ENCODE data around the gene MBNL1. TPM values are rescaled to one million over a fixed set of nuclear protein-coding genes. Genes with fewer than 3 reads are reported as not detected.

MBNL1 gene
- polyA plus RNA-seq, 1 donor from 2014 or later: 200 TPM

GRCh38 chr3:152376351-152377183 lies 107.8 kb downstream of the MBNL1 start:
- peaks cover 34 to 60% (median 46%) of the 10 kb centered on the region in 3 donors for H3K4me1 Mint-ChIP-seq
- H3K4me3 Mint-ChIP-seq: peak overlapping the region; percentile 18 to 74 (median 54)
- H3K27ac Mint-ChIP-seq: peak overlapping the region; percentile 70 to 97 (median 81)
- peaks cover 0 to 3% (median 0%) of the 10 kb centered on the region in 3 donors for H3K9me3 Mint-ChIP-seq
- H3K36me3 Mint-ChIP-seq: peaks cover 5% of the 10 kb centered on the region
- H3K27me3 Mint-ChIP-seq: no peaks in the 10 kb centered on the region

GRCh38 chr3:152377184-152377570 lies 108.4 kb downstream of the MBNL1 start:
- peak overlapping the region; percentile 70 to 97 (median 81) for H3K27ac Mint-ChIP-seq
- H3K36me3 Mint-ChIP-seq: peaks cover 5% of the 10 kb centered on the region
- H3K4me3 Mint-ChIP-seq: peak overlapping the region; percentile 18 to 74 (median 36)
- H3K9me3 Mint-ChIP-seq: peaks cover 0 to 3% (median 0%) of the 10 kb centered on the region in 3 donors
- H3K27me3 Mint-ChIP-seq: no peaks in the 10 kb centered on the region
- H3K4me1 Mint-ChIP-seq: peaks cover 30 to 59% (median 51%) of the 10 kb centered on the region in 3 donors

GRCh38 chr3:152379415-152380042 lies 110.8 kb downstream of the MBNL1 start:
- H3K27ac Mint-ChIP-seq: peak overlapping the region in 2 of 3 donors; percentile 38 to 76
- peaks cover 0 to under 1% (median 0%) of the 10 kb centered on the region in 3 donors for H3K9me3 Mint-ChIP-seq
- no peaks in the 10 kb centered on the region for H3K27me3 Mint-ChIP-seq
- H3K4me3 Mint-ChIP-seq: no peak overlapping the region
- H3K4me1 Mint-ChIP-seq: peaks cover 40 to 66% (median 64%) of the 10 kb centered on the region in 3 donors
- H3K36me3 Mint-ChIP-seq: peaks cover 4% of the 10 kb centered on the region

GRCh38 chr3:152380043-152380442 lies 111.3 kb downstream of the MBNL1 start:
- Mint-ChIP-seq H3K36me3 (peaks cover 2% of the 10 kb centered on the region), H3K4me3 (peak overlapping the region in 3 of 4 donors; percentile 19 to 66 (median 24)), H3K27me3 (no peaks in the 10 kb centered on the region), H3K27ac (peak overlapping the region; percentile 30 to 74 (median 38)), H3K9me3 (no peaks in the 10 kb centered on the region), H3K4me1 (peaks cover 38 to 62% (median 62%) of the 10 kb centered on the region in 3 donors)

- Mint-ChIP-seq H3K36me3 (peaks cover 2% of the 10 kb centered on the region), H3K4me1 (peaks cover 37 to 60% (median 52%) of the 10 kb centered on the region in 3 donors), H3K4me3 (peak overlapping the region in 3 of 4 donors; percentile 18 to 88 (median 83)), H3K27me3 (no peaks in the 10 kb centered on the region), H3K27ac (peak overlapping the region in 2 of 3 donors; percentile 40 to 90), H3K9me3 (no peaks in the 10 kb centered on the region)
Observed at GRCh38 chr3:152381881-152382295, 113.2 kb downstream of the MBNL1 start.

GRCh38 chr3:152382312-152383135 lies 113.8 kb downstream of the MBNL1 start:
- H3K4me1 Mint-ChIP-seq: peaks cover 41 to 56% (median 50%) of the 10 kb centered on the region in 3 donors
- no peaks in the 10 kb centered on the region for H3K27me3 Mint-ChIP-seq

GRCh38 chr3:152383136-152383606 lies 114.4 kb downstream of the MBNL1 start:
- Mint-ChIP-seq H3K4me3 (peak overlapping the region in 3 of 4 donors; percentile 25 to 54 (median 50)), H3K27me3 (no peaks in the 10 kb centered on the region), H3K27ac (peak overlapping the region in 2 of 3 donors; percentile 40 to 73), H3K4me1 (peaks cover 39 to 56% (median 46%) of the 10 kb centered on the region in 3 donors), H3K36me3 (no peaks in the 10 kb centered on the region), H3K9me3 (no peaks in the 10 kb centered on the region)

More at GRCh38 chr3:152382312-152383135, 113.8 kb downstream of the MBNL1 start:
- Mint-ChIP-seq H3K27ac (peak overlapping the region in 2 of 3 donors; percentile 40 to 90), H3K9me3 (no peaks in the 10 kb centered on the region), H3K36me3 (peaks cover 2% of the 10 kb centered on the region), H3K4me3 (peak overlapping the region; percentile 25 to 88 (median 60))

GRCh38 chr3:152384412-152384811 lies 115.7 kb downstream of the MBNL1 start:
- no peaks in the 10 kb centered on the region for H3K9me3 Mint-ChIP-seq
- H3K36me3 Mint-ChIP-seq: no peaks in the 10 kb centered on the region
- H3K27ac Mint-ChIP-seq: no peak overlapping the region
- no peaks in the 10 kb centered on the region for H3K27me3 Mint-ChIP-seq
- H3K4me3 Mint-ChIP-seq: peak overlapping the region in 1 of 4 donors; percentile 9
- H3K4me1 Mint-ChIP-seq: peaks cover 43 to 59% (median 46%) of the 10 kb centered on the region in 3 donors

- no peaks in the 10 kb centered on the region for H3K36me3 Mint-ChIP-seq
- no peak overlapping the region for H3K27ac Mint-ChIP-seq
- no peaks in the 10 kb centered on the region for H3K9me3 Mint-ChIP-seq
- no peaks in the 10 kb centered on the region for H3K27me3 Mint-ChIP-seq
- H3K4me3 Mint-ChIP-seq: peak overlapping the region in 2 of 4 donors; percentile 1 to 32
- peaks cover 36 to 54% (median 40%) of the 10 kb centered on the region in 3 donors for H3K4me1 Mint-ChIP-seq
Observed at GRCh38 chr3:152385761-152386160, 117.0 kb downstream of the MBNL1 start.

GRCh38 chr3:152386208-152386607 lies 117.5 kb downstream of the MBNL1 start:
- H3K9me3 Mint-ChIP-seq: no peaks in the 10 kb centered on the region
- peaks cover 36 to 56% (median 41%) of the 10 kb centered on the region in 3 donors for H3K4me1 Mint-ChIP-seq
- H3K36me3 Mint-ChIP-seq: no peaks in the 10 kb centered on the region
- no peaks in the 10 kb centered on the region for H3K27me3 Mint-ChIP-seq
- no peak overlapping the region for H3K27ac Mint-ChIP-seq
- peak overlapping the region in 2 of 4 donors; percentile 1 to 32 for H3K4me3 Mint-ChIP-seq

- Mint-ChIP-seq H3K27me3 (no peaks in the 10 kb centered on the region), H3K36me3 (no peaks in the 10 kb centered on the region), H3K4me3 (no peak overlapping the region), H3K4me1 (peaks cover 22 to 50% (median 34%) of the 10 kb centered on the region in 3 donors), H3K9me3 (no peaks in the 10 kb centered on the region), H3K27ac (no peak overlapping the region)
Observed at GRCh38 chr3:152388631-152389030, 119.9 kb downstream of the MBNL1 start.

GRCh38 chr3:152389316-152389934 lies 120.7 kb downstream of the MBNL1 start:
- H3K27ac Mint-ChIP-seq: no peak overlapping the region
- H3K9me3 Mint-ChIP-seq: no peaks in the 10 kb centered on the region
- no peak overlapping the region for H3K4me3 Mint-ChIP-seq
- H3K36me3 Mint-ChIP-seq: no peaks in the 10 kb centered on the region
- no peaks in the 10 kb centered on the region for H3K27me3 Mint-ChIP-seq
- H3K4me1 Mint-ChIP-seq: peaks cover 18 to 48% (median 37%) of the 10 kb centered on the region in 3 donors

- Mint-ChIP-seq H3K27me3 (no peaks in the 10 kb centered on the region), H3K4me3 (peak overlapping the region in 1 of 4 donors; percentile 13), H3K9me3 (no peaks in the 10 kb centered on the region), H3K36me3 (peaks cover 1% of the 10 kb centered on the region), H3K4me1 (peaks cover 14 to 53% (median 39%) of the 10 kb centered on the region in 3 donors), H3K27ac (peak overlapping the region in 1 of 3 donors; percentile 46)
Observed at GRCh38 chr3:152390647-152391046, 121.9 kb downstream of the MBNL1 start.

- H3K27me3 Mint-ChIP-seq: no peaks in the 10 kb centered on the region
- H3K4me1 Mint-ChIP-seq: peaks cover 18 to 48% (median 42%) of the 10 kb centered on the region in 3 donors
- H3K36me3 Mint-ChIP-seq: peaks cover 6% of the 10 kb centered on the region
- no peak overlapping the region for H3K4me3 Mint-ChIP-seq
- H3K9me3 Mint-ChIP-seq: no peaks in the 10 kb centered on the region
- peak overlapping the region in 1 of 3 donors; percentile 13 for H3K27ac Mint-ChIP-seq
Observed at GRCh38 chr3:152391671-152392070, 122.9 kb downstream of the MBNL1 start.
